Measurements from ENCODE around the gene CCDC61.

- TF ChIP-seq YY1 (IDR thresholded peaks at IDR 0.05; ENCODE audit: insufficient read depth, insufficient read length): no peak
- no peak for TF ChIP-seq ZNF274 (IDR thresholded peaks at IDR 0.05; ENCODE audit: low read depth, low read length)
- TF ChIP-seq SUZ12 (IDR thresholded peaks at IDR 0.05; ENCODE audit: extremely low read depth, insufficient read depth, insufficient read length): no peak
These were observed 39.2 kb upstream of the CCDC61 start for GRCh38 chr19:45955905-45956608.
